ENCODE measurements around the gene LAMC3.
"Not testable (repeated sequence)": the region's sequence is repeated elsewhere in the genome, so short reads cannot be mapped to it uniquely, and the experiment has no call there.

The LAMC3 gene

DNA sequence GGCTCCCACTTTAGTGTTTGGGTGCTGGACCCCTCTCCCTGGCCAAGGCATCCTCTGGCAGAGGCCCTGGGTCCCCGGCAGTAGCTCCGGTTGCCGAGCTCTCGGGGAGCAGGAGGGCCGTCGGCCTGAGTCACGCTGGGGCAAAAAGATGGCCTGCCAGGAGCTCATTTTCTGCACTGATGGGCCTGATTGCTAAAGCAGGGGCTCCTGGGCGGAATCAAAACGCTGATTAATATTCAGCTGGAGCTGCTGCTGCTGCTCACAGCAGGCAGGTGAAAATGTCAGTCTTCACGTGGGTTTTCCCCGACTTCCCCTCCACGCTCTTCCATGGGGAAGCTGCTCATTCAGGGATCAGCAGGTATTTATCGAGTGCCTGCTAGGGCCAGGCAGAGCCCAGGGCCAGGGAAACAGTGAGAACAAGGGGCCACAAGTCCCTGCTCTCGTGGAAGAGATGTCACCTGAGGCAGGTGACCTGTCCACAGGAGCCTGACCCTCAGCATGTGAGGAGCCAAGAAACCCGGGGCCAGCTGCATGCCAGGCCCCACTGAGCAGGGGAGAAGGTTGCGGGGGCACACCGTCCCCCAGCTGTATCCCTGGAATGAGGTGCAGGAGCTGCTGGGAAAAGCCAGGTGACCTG, 22.1 kb downstream of the LAMC3 start:
- DNase-seq: no peak

DNA sequence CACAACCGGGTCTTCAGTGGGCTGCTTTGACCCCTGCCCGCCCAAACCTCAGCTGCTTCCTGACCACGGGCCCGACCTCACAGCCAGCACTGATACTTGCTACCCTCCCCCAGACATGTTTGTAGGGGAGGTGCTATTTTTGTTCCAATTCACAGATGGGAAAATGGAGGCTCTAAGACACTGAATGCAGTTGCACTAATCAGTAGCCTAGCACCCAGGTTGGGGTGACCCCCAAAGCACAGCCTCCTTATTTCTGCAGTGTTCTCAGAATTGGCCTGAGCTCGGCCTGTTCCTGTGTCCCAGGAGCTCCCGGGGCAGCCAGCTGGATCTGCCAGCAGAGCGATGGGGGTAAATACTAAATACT, 22.6 kb downstream of the LAMC3 start:
- no peak for DNase-seq

DNA sequence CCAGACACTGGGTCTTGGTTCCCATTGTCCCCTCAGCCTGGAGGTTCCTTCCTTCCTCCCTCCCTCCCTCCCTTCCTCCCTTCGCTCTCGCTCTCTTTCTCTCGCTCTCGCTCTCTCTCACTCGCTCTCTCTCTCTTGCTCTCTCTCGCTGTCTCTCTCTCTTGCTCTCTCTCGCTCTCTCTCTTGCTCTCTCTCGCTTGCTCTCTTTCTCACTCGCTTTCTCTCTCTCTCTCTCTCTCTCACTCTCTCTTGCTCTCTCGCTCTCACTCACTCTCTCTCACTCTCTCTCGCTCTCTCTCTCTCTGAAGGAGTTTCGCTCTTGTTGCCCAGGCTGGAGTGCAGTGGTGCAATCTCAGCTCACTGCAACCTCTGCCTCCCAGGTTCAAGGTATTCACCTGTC, 23.4 kb downstream of the LAMC3 start:
- no peak for DNase-seq

DNA sequence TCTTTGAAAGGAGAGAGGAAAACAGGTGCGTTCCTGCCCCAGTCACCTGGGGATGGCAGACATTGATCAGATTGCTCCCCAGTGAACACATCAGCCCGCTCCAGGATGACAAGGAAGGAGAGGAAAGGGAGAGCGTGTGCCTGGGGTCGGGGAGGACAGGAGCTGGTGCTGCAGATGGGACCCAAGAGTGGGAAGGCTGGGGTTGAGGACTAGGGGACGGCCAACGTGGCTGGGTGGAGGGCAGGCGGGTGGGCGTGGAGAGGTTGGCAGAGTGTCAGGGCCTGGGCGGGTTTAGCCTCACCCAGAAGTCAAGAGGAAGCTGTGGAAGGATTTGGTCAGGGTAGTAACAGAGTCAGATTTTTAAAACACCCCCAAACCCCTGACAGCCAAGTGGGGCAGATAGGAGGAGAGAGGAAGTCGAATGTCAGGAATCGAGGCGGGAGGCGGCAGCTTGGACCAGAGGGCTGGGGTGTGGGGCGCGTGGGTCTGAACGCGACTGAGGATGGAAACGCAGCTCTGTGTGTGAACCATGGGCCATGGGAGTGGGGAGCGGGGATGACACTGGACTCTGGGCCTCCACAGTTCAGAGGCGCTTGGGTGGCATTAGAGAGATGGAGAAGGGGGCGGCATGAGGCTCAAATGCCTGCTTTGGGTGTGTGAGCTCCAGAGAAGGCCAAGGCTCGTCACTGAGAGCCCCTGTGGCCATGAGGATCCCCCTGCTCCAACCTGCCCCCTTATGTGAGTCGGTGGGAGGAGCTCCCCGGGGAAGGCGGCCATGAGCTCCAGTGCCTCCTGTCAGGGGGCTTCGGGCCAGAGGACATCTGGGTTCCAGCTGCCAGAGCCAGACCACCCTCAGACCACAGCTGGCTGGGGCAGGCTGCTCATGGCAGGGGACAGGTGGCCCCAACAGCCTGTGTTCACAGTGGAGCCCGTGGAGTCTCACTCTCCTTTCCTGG, 24.6 kb downstream of the LAMC3 start:
- DNase-seq: no peak

DNA sequence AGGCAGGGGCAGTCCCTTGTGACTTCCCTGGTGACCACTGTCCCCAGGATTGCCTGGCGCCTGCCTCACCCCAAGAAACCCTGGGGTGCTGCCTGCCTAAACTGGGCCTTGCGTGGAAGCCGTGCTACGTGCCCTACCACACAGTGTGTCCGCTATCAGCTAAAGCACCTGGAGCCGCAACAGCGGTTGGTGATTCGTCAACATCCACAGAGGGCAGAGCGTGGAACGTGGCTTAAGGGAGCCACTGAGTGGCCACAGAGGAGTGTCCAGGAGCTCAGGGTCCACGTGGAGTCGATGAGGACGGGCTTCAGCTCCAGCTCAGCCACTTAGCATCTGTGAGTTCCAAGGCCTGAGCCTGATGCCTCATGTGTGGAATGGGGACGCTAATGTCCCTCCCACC, 25.3 kb downstream of the LAMC3 start:
- no peak for DNase-seq

DNA sequence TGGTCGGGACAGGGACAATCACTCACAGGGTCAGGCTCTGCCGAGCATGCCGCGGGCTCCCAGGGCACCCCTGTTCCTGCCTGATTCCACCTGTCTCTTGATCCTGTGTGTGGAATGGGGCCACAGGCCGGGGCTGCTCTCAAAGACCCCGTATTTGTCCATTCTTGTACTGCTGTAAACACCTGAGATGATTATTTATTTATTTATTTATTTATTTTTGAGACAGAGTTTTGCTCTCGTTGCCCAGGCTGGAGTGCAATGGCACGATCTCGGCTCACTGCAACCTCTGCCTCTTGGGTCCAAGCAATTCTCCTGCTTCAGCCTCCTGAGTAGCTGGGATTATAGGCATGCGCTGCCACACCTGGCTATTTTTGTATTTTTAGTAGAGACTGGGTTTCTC, 25.8 kb downstream of the LAMC3 start:
- not testable (repeated sequence) for DNase-seq

DNA sequence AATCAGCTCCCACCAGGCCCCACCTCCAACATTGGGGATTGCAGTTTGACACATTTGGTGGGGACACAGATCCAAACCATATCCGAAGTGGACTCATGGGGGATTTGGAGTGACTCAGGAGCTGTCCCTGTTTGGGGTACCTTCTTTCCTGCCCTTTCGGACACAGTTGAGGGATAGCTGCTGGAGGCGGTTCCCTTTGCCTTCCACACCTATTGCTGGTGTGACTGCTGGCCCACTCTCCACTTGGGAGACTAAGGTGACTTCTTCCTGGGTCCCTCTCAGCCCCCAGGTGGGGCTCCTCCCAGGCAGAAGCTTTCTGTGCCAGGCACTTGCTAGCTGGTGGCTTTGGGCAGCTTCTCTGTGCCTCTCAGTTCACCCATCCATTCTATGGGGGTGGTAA, 26.6 kb downstream of the LAMC3 start:
- DNase-seq: no peak

DNA sequence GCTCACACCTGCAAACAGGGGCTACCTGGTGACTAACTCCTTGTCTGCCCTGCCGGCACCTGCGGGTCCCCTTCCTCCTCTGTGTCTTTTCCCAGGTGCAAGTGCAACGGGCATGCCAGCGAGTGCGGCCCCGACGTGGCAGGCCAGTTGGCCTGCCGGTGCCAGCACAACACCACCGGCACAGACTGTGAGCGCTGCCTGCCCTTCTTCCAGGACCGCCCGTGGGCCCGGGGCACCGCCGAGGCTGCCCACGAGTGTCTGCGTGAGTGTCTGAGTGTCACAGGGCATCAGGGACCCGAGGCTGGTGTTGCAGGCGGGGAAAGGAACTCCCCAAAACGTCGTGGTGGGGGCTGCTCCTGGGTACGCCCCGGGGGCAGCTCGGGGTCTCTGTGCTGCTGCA, 27.1 kb downstream of the LAMC3 start:
- no peak for DNase-seq

DNA sequence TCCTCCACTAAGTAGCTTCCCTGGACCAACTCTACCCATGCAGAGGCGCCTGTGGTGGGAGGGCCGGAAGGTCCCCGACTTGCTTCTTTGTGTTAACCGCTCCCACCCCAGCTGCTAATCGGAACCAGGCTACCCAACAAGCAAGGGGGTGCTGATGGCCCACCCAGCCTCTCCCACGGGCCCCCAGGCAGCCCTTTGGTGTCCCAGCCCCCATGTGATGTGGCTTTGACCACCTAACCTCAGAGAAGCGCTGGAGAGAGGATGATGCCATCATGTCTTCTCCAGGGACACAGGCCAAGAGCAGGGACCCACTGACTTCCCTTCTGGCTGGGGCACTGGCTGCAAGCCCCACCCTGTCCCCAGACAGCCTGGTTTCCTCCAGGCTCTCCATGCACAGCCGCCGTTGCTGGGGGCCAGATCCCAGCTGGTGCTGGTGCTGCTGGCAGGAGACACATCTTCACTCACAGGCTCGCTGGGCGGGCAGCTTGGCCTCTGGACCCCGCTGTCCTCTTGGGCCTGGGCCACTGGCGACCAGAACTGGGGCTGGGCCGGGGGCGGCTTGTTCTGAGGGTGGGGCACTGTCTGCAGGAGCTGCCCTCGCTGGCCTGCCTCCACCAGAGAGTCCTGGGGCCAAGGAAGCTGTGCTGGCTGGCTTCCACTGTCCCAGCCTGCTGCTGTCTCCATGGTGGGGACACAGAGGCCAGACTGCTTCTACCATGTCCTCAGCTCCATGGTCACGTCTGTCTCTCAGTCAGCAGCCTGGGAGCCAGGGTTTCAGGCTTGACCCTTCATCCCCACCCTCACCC, 27.8 kb downstream of the LAMC3 start:
- DNase-seq: no peak

DNA sequence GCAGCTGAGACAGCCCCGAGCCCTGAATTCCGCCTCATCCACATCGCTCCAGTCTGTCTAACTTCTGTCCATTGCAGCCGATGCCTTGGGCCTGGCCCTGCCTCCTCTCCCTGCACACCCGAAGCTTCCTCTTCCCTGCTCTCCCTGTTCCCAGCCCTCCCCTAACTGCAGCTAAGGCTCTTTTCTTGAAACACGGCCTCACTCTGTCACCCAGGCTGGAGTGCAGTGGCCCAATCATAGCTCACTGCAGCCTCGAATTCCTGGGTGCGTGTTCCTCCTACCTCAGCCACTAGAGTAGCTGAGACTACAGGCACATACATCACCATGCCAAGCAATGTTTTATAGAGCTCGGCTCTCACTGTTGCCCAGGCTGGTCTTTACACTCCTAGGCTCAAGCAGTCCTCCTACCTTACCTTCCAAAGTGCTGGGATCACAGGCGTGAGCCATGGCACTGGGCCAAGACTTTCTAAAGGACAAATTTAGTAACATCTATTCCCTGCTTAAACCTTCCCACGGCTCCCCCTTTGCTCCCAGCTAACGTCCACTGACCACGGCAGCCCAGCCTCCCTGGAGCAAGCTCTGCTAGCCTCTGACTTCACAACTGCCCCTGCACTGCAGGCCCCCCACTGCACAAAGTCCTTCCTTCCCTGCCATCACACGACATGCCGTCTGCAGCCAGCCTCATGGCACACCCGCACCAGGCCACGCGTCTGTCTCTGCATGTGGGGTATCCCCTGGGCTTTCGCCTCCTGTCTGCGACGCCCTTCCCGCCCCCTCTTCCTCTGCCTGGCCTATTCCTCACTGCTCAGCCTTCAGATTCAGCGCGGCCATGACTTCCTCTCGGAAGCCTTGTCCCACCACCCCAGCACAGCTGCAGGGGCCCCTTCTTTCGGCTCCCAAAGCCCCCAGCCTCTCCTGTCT, 28.6 kb downstream of the LAMC3 start:
- no peak for DNase-seq

DNA sequence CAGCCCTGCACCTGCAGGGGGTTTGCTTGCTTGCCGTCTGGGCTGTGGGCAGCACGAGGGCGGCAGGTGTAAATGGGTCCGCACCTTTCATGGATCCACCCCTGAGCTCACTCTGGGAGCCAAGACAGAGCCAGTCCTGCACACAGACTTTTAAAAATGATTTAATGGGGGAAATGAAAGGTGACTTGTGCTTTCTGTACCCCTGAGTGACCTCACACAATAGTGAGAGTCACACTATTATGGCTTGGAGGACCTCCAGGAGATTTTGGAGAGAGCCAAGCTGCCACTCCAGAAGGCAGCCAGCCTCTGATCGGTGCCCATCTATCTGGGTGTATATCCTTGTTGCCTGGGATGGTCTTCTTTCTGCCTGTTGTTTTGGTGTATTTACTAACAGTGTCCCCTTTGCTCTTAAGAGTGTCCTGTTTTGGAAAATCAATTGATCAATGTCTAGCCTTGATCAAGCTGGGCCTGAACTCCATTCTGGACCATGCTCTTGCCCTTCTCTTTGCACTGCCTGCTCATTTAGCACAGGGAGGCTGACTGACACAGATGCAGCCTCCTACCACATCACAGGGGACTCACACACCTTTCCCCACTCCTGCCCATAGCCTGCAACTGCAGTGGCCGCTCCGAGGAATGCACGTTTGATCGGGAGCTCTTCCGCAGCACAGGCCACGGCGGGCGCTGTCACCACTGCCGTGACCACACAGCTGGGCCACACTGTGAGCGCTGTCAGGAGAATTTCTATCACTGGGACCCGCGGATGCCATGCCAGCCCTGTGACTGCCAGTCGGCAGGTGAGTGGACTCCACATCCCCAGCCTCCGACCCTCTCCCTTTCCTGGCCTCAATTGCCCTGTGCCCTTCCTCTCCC, 29.5 kb downstream of the LAMC3 start:
- DNase-seq: no peak

DNA sequence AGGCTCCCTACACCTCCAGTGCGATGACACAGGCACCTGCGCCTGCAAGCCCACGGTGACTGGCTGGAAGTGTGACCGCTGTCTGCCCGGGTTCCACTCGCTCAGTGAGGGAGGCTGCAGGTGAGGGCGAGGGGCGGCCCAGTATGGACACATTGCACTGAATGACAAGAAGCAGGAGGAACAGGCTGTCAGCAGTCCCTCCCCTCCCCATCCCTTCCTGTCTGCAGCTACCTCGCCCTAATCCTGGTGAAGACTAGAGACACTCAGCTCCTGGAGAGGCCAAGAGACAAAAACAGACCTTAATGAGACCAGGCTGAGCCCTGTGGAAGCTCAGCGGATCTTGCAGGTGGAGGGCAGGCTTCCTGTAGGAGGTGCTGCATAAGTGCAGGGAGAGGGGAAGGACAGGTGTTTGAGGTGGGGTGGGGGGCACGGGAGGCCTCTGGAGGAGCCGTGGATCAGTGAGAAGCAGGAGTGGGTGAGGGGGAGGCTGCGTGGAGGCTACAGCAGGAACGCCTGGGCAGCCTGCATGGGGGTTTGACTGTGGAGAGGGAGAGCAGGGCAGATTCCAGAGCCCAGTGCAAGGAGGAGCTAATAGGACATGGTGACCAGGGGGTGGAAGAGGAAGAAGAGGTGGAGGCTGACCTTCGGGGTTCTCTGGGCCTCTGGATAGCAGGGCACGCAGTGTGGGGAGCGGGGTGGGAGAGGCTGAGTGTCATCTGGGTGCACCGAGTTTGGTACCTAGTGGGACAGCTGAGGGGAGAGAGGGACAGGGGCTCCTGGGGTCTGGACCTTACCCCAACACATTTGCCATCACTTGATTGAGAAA, 30.4 kb downstream of the LAMC3 start:
- no peak for DNase-seq

DNA sequence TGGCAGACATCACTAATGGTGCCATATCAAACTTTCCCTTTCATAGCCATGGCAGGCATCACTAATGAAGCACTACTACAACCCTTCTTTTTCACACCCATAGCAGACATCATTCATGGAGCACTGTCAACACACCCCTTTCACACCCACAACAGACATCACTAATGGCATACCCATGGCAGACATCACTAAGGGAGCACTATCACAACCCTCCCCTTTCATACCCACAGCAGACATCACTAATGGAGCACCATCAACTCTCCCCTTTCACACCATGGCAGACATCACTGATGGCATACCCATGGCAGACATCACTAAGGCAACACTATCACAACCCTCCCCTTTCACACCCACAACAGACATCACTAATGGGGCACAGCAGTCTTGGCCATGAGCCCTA, 33.7 kb downstream of the LAMC3 start:
- no peak for DNase-seq

DNA sequence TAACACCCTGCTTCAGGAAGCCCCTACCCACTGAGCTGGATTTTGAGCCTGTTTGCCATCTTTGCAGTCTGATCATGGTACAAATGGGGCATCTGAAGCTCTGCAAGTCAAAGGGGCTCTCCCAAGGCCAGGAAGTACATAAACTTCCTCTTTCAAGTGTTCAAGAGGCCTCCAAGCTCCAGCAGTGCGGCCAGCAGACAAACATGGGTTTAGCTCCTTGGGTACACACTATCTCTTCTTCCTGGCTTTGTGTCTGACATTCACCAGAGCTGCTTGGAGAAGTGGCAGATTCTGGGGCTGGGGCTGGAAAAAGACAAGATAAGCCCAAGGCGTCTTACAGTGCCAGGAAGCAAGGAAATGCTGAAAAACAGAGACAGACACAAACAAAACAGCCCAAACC, 34.1 kb downstream of the LAMC3 start:
- no peak for DNase-seq

DNA sequence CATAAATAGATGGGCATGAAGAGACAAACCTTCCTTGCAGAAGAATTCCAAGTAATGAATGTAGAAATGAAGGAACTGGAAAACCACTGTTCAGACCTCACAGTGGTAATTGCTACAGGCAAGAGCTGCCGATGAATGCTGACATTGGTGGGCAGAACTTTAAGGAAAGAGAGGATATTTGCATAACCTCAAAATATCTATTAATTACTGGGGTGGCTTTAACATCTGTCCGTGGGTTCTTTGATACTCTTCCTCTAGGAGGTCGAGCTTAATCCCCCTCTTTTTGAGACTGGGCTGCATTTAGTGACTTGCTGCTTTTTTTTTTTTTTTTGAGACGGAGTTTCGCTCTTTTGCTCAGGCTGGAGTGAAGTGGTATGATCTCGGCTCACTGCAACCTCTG, 34.7 kb downstream of the LAMC3 start:
- DNase-seq: no peak

DNA sequence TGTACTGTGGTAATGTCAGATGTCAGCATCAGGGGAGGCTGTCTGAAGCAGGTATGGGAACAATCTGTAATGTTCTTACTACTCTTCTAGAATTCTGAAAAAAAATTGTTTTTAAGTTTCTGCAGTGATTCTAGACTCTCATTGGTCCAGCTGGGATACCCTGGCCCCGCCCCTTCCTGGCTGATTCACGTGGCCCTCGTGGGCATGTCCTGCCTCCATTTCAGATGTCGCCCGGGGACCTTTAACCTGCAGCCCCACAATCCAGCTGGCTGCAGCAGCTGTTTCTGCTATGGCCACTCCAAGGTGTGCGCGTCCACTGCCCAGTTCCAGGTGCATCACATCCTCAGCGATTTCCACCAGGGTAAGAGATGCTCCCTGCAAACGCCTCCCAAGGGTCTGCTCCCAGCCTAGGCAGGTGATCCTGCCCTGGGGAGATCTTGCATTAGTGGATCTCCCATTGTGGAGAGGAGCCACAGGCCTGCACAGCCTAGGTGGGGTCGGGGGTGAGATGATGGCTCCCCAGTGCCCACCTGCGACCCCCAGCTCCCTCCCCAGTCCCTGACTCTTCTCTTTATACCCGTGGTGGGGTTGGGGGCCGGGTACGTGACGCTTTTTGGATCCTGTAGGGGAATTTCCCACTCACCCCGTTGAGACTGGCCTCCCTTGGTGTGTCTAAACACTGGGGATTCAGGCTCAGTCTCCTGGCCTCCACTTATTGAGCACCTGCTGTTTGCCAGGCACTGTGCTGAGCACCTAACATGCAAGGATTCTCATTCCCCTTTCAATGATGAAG, 36.5 kb downstream of the LAMC3 start:
- no peak for DNase-seq

DNA sequence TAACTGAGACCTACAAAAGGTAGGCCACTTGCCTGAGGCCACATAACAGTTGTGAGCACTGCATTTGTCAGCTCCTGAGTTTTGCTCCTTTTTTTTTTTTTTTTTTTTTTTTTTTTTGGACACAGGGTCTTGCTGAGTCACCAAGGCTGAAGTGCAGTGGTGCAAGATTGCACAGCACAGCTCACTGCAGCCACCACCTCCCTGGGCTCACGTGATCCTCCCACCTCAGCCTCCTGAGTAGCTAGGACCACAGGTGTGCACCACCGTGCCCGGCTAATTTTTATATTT, 37.1 kb downstream of the LAMC3 start:
- DNase-seq: no peak

DNA sequence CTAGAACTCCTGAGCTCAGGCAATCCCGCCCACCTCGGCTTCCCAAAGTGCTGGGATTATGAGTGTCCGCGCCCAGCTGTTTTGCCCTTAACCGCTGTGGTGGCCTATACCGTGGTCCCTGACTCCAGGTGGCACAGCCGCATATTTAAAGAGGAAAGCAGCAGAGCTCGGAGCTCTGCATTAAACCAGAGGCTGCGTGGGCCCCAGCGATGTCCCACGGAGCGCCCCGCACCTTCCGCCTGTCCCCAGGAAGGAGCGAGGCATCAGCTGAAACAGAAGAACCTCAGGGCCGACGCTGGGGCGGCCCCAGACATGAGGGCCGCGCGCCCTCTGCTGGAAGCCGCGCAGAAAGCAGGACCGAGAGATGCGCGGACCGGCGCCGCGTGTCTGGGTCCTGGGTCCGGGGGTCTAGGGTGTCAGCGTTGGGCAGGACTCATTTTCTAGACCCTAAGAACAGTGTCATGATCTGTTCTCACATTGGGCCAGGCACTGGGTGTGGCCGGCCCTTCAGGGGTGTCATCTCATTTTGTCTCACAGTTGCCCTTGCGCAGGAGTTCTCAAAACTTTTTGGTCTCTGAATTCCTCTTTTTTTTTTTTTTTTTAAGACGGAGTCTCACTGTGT, 37.7 kb downstream of the LAMC3 start:
- DNase-seq: no peak

DNA sequence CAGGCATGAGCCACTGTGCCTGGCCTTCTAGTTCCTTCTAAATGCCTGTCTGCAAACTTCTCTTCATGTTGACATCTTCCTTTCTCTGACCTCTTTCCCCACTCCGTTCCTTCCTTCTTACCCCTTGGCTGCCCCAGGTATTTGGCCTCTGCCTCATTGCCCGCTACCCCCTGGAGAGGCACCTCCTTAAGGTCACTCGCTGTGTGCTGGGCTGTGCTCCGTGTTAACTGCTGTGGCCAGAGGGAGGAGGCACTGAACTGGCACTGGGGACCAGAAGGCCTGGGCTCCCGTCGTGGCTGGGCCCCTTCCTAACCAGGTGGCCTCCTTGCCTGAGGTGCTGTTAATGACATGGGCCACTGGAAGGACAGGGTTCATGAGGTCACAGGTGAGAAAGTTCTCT, 39.4 kb downstream of the LAMC3 start:
- DNase-seq: no peak

DNA sequence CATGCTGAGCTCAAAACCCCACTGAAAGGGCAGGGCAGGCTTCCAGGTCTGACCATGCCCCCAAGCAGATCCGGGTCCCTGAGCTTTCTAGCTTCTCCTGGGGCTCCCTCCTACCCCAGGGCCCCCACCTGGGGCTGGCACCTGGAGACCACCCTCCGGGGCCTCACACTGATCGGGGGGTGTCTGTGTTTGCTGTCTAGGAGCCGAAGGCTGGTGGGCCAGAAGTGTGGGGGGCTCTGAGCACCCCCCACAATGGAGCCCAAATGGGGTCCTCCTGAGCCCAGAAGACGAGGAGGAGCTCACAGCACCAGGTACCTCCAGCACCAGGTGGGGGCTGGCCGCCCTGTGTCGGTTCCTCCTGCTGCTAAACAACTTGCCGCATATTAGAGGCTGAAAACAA, 39.8 kb downstream of the LAMC3 start:
- DNase-seq: no peak
